Measurements from ENCODE around the gene GLI2.

- TF ChIP-seq, protein P1, sequence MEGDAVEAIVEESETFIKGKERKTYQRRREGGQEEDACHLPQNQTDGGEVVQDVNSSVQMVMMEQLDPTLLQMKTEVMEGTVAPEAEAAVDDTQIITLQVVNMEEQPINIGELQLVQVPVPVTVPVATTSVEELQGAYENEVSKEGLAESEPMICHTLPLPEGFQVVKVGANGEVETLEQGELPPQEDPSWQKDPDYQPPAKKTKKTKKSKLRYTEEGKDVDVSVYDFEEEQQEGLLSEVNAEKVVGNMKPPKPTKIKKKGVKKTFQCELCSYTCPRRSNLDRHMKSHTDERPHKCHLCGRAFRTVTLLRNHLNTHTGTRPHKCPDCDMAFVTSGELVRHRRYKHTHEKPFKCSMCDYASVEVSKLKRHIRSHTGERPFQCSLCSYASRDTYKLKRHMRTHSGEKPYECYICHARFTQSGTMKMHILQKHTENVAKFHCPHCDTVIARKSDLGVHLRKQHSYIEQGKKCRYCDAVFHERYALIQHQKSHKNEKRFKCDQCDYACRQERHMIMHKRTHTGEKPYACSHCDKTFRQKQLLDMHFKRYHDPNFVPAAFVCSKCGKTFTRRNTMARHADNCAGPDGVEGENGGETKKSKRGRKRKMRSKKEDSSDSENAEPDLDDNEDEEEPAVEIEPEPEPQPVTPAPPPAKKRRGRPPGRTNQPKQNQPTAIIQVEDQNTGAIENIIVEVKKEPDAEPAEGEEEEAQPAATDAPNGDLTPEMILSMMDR (conservative IDR thresholded peaks at IDR 0.05): no peak
- no peak for TF ChIP-seq ZFX (IDR thresholded peaks at IDR 0.05)
Measured at GRCh38 chr2:120736202-120736623, 545 bp downstream of the GLI2 start.
